Dedifferentiated amniotic fluid mesenchymal stem cell (primary cell): ENCODE results near the gene SSR2.
A peak's percentile ranks its signal among the peaks of the same experiment; 100 is the strongest.

Experiments
- DNase-seq: peaks from one replicate; pipeline ENCODE4 v3.0.0-alpha.2; 2016; ENCODE audit errors: extremely low spot score

Gene SSR2

DNA sequence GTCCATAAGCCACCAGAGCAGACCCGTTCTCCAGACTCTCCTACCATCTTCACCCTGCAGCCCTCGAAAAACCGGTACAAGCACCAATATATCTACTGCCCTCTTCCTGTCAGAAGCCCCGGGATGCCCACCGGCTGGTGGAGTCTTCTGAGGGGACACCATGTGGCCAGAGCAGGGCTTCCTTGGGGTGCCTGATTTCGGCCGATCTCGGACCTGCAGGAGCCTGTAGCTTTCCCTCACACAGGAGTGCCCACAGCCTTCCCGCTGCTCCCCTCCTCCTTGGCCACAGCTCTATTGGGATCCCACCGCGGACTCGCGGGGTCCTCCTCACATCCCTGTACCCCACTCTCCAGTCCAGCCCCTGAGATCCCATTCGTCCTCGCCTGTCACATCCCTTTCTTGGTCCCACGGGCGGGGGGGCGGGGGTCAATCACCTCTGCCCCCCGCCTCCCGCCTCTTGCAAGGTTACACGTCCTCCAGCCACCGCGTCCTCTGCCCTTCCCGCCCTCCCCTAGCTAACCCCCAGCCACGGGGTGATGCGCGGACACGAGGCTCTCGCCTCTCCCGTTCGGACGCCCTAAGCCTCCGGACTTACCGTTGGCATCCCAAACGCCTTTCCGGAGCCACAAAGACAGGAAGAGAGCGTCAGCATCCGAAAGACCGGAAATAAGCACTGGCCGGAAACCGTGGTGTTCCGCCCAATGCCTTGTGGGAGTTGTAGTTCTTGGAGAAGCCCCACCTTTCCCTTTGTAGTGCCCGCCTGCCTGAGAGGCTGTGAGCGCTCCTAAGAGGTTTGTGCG, at the start of gene SSR2:
TSS of gene SSR2 (minus strand) at position 659 of the 800 bp plus-strand sequence. CDS start 784 bp downstream, outside the sequence.
- DNase-seq: peak; percentile 94

- DNase-seq: no peak
Measured at GRCh38 chr1:156070548-156070947, 49.8 kb upstream of the SSR2 start.

GRCh38 chr1:156069490-156070455, 49.0 kb upstream of the SSR2 start:
- DNase-seq: no peak

GRCh38 chr1:156067262-156067661, 46.5 kb upstream of the SSR2 start:
- no peak for DNase-seq

- no peak for DNase-seq
Measured at GRCh38 chr1:156065871-156066270, 45.1 kb upstream of the SSR2 start.

DNA sequence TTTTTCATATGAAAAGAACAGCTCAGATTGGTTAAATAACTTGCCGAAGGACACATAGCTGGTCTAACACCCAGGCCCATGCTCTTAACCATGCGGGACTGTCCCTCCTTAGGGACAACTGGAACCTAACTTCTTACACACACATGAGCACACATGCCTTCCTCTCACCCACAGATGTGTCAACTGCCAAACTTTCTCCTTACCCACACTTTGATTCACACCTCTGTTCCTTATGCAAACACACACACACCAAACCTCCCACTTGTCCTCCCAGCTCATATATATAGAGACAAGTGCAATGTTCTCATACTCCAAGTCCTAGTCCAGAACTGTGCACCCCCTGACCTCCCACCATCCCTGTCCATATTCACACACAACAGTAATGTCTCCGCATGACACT, 44.5 kb upstream of the SSR2 start:
- no peak for DNase-seq

- no peak for DNase-seq
Measured at GRCh38 chr1:156064615-156065014, 43.9 kb upstream of the SSR2 start.

DNA sequence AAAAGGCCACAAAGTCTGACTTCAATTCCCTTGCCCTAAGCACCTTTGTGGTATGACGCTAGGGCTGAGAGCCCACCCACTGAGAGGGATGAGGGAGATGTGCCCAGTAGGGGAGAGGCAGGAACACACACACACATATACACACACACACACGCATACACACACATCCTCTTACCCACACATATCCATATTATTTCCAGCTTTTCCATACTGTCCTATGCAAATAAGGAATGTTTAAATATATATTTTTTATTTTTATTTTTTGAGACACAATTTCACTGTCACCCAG, 43.2 kb upstream of the SSR2 start:
- DNase-seq: no peak

- DNase-seq: no peak
Measured at GRCh38 chr1:156062189-156062588, 41.4 kb upstream of the SSR2 start.

DNA sequence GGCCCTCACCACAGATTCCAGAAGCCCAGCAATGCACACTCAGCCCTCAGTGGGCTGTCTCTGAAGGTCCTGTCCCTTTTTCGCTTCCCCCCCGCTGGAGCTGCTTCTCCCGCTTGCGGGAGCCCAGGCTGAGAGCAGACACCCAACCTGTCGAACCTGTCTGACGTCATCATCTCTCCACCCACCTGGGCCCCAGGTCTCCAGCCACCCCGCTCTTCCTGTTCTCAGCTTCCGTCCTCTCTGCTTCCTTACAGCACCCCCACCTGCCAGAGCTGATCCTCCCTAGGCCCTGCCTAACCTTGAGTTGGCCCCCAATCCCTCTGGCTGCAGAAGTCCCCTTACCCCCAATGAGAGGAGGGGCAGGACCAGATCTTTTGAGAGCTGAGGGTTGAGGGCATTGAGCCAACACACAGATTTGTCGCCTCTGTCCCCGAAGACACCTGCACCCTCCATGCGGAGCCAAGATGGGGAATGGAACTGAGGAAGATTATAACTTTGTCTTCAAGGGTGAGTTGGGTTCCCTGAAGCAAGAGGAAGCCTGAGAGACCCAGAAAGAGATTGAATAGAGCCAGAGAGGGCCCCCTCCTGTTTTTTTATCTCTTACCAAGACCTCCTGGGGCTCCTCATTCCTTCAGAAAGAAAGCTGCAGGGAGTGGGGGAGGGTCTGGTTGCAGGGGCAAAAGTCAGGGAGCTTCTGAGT, 40.3 kb upstream of the SSR2 start, which contains the start of gene RAB25:
TSS of gene RAB25 (plus strand) at position 224 of the 700 bp plus-strand sequence. CDS start at position 465, 241 bp downstream.
- DNase-seq: no peak

GRCh38 chr1:156056326-156056849, 35.6 kb upstream of the SSR2 start:
- no peak for DNase-seq

- DNase-seq: no peak
Measured at GRCh38 chr1:156055281-156056048, 34.7 kb upstream of the SSR2 start.

DNA sequence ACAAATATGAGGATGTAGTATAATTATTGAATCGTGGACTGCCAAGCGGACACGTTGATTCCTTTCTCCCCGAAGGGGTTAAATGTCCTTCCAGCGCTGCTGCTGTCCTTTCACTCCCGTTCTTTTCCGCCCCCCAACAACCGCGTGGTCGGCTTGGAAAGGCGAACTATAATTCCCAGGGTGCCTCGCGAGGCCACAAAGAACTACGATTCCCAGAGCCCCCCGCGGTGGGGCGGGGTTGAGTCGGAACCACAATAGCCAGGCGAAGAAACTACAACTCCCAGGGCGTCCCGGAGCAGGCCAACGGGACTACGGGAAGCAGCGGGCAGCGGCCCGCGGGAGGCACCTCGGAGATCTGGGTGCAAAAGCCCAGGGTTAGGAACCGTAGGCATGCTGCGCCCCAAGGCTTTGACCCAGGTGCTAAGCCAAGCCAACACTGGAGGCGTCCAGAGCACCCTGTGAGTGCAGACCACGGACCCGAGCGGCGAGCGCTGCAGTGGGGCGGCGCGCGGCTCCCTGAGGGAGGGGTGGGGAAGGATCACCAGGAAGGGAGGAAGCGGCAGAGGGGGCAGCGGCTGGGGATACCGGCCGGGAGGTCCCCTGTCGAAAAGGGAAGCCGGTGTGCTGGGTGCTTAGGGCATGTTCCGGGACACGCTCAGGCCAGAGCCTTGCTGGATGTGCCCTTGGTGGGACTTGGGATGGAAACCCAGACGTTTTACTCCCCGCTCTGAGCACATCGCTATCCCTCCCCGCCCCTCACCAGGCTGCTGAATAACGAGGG, 33.9 kb upstream of the SSR2 start, which contains the start of gene LAMTOR2:
TSS of gene LAMTOR2 (plus strand) at position 283 of the 781 bp plus-strand sequence. CDS start at position 391, 108 bp downstream.
- peak; percentile 98 for DNase-seq

DNA sequence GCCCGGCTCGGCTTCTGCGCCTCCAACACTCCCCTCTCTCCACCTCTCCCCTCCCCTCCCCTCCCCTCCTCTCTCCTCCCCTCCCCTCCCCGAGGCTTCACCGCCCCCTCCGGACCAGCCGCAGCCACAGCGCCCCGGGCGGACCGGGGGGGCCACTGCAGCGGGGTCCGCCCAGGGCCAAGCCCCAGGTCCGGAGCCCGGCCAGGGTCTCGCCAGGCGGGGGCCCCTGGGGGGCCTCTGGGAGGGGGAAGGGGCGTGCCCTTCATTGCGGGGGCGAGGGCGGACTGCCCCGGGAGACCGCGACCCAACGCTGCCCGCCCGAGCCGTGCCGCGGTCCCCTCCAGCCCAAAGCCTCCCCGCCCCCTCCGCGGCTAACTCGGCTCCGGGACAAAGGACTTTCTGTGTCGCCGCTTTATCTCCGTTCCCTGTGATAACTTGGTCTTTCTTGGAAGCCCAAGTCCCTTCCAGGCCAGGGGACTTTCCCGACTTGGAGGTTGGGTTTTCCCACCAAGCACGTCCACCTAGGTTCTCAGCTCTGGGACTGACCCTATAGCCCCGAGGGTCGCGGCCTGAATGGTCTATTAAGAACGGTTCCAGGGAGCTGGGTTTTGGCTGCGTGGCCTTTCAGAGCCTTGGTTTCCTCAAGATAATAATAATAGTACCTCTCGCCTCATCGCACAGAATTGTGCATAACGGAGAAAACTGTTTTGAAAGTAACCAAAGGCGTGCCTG, 33.2 kb upstream of the SSR2 start, which contains the start of gene UBQLN4:
TSS of gene UBQLN4 (minus strand) at position 31 of the 732 bp plus-strand sequence. CDS start 97 bp downstream, outside the sequence.
- DNase-seq: peak; percentile 82

DNA sequence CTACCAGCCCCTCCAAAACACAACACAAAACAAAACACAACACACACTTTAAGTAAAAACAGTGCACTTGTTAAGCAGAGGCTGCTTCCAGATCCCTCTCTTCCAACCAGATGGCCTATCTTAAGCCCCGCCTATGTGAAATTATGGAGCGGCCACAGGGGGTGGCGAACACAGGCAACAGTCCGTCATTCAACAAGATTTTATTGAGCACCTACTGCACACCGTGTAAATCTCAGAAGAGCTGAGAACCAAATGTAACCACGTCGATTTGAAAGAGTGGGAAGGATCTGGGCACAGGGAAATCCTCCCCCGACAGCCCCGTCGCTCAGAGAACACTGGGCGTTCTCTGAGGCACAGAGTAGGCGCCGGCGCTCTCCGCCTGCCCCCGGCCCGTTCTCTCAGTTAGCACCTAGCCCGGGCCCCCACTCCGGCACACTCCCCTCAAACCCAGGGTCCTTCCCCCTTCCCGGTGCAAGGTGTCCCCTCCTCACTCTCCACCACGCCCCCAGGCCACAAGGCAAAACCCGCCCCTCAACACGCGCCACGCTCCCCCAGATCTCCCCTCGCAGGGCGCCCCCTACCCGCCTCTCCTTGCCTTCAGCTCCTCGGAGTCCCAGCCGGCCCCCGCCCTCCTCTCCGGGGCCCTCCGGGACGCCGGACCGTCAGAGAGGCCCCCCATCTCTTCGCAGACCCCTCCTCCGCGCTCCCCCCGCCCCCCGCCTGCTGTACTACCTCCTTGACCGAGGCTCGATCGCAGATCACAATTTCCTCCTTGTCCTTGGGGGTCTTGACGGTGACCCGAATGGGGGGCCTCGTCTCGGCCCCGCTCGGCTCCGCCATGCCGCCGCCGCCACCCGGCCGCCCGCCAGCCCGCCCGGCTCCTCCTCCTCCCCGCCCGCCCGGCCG, 32.4 kb upstream of the SSR2 start:
- DNase-seq: peak; percentile 52

GRCh38 chr1:156051011-156051725, 30.4 kb upstream of the SSR2 start:
- DNase-seq: no peak

DNA sequence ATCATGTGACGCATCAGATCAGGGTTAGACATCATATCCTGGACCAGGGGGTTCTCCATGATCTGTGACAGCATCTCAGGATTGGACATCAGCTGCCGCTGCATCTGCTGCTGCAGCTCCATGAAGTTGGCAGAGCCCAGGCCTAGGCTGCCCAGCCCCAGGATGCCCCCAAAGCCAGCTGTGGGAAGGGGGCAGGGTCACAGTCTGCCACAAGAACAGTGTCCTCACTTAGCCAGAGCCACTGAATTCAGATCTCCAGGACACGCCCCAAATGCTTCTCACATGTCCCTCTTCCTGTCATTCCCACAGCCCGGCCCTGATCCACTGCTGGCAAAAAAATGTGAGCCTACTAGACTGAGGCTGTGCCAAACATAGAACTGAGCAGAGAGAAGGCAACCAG, 29.6 kb upstream of the SSR2 start:
- DNase-seq: no peak
